Measurements from ENCODE around the gene NFX1. TPM values are rescaled to one million over a fixed set of nuclear protein-coding genes. Genes with fewer than 3 reads are reported as not detected.

NFX1 gene
- total and polyA plus RNA-seq, 10 of the 15 experiments (the other 5 are each of a cell fraction or from before 2014, with no cell fraction given): 11.9 to 45.1 (median 36.1) TPM

- TF ChIP-seq ELK1 (IDR thresholded peaks at IDR 0.05; ENCODE audit: low read depth, low read length) (no peak), ZBTB11 (CRISPR knock-in tag; IDR thresholded peaks at IDR 0.05) (no peak), ATF3 (IDR thresholded peaks at IDR 0.05; ENCODE audit: borderline replicate concordance, extremely low read depth, low read depth, low read length) (no peak), MTA2 (IDR thresholded peaks at IDR 0.05; ENCODE audit: low read depth) (no peak), BCL11A (IDR thresholded peaks at IDR 0.05; ENCODE audit: low read depth, low read length) (no peak), RCOR1 (conservative IDR thresholded peaks at IDR 0.05; ENCODE audit: low read depth, low read length) (no peak), IRF3 (IDR thresholded peaks at IDR 0.05) (no peak), NFYB (IDR thresholded peaks at IDR 0.05; ENCODE audit: insufficient read depth, low read depth, low read length) (no peak), CREM (IDR thresholded peaks at IDR 0.05; ENCODE audit: low read depth) (no peak), MLLT1 (IDR thresholded peaks at IDR 0.05) (no peak), ATF2 (IDR thresholded peaks at IDR 0.05; ENCODE audit: low read length) (no peak), POU2F2 (IDR thresholded peaks at IDR 0.05; ENCODE audit: borderline replicate concordance, low read depth, low read length) (peak; percentile 31; the same call in 1 of the 3 replicates), LARP7 (IDR thresholded peaks at IDR 0.05) (no peak), SMARCA5 (IDR thresholded peaks at IDR 0.05) (peak; percentile 54; the same call in 1 of the 2 replicates), JUND (IDR thresholded peaks at IDR 0.05; ENCODE audit: low read depth, low read length) (no peak), RAD21 (IDR thresholded peaks at IDR 0.05; ENCODE audit: insufficient read depth, low read depth, low read length) (peak; percentile 95), CEBPB (IDR thresholded peaks at IDR 0.05; ENCODE audit: borderline replicate concordance in 1 of 2, low read depth in 2 of 2, low read length in 2 of 2) (no peak)
- TF ChIP-seq, protein P1, sequence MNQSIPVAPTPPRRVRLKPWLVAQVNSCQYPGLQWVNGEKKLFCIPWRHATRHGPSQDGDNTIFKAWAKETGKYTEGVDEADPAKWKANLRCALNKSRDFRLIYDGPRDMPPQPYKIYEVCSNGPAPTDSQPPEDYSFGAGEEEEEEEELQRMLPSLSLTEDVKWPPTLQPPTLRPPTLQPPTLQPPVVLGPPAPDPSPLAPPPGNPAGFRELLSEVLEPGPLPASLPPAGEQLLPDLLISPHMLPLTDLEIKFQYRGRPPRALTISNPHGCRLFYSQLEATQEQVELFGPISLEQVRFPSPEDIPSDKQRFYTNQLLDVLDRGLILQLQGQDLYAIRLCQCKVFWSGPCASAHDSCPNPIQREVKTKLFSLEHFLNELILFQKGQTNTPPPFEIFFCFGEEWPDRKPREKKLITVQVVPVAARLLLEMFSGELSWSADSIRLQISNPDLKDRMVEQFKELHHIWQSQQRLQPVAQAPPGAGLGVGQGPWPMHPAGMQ (IDR thresholded peaks at IDR 0.05; ENCODE audit: borderline replicate concordance): no peak
These were observed 3.2 kb upstream of the NFX1 start (continued) for GRCh38 chr9:33287087-33287490.

Measured in GM12878 (cell line).